GM12892 (cell line): Measurements from ENCODE around the gene MCCC1.

Source experiments
- POLR2A ChIP-seq: IDR thresholded peaks from 2 replicates; pipeline ENCODE4 v1.6.1; 2011; ENCODE audit warnings: low read depth, low read length, control low read depth
- POLR2AphosphoS5 ChIP-seq: IDR thresholded peaks from 2 replicates; pipeline ENCODE4 v1.6.1; 2011; ENCODE audit warnings: low read depth, low read length, control low read depth

DNA sequence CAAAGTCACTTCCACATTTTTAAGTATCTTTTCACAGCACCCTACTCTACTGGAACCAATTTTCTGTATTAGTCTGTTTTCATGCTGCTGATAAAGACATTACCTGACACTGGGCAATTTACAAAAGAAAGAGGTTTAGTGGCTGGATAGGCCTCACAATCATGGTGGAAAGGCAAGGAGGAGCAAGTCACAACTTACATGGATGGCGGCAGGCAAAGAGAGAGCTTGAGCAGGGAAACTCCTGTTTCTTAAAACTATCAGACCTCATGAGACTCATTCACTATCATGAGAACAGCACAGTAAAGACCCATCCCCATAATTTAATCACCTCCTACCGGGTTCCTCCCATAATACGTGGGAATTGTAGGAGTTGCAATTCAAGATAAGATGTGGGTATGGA lies 18.7 kb downstream of the MCCC1 start:
- TF ChIP-seq POLR2AphosphoS5 (no peak), POLR2A (no peak)
